HEK293T (cell line): ENCODE measurements around the gene ELMOD3.
"Not testable (repeated sequence)": the region's sequence is repeated elsewhere in the genome, so short reads cannot be mapped to it uniquely, and the experiment has no call there.

Experiments used
- CTCF ChIA-PET: fragments of 350-600 bp; formaldehyde crosslinking; extraction: SDS; loops from one replicate; lab custom pipeline; 2021; ENCODE audit warnings: antibody characterized with exemption, inconsistent platforms; lab: Yijun Ruan, JAX
- POLR2A ChIA-PET: fragments of 350-600 bp; formaldehyde crosslinking; extraction: SDS; loops from one replicate; lab custom pipeline; 2020; ENCODE audit warnings: antibody characterized with exemption, inconsistent platforms; lab: Yijun Ruan, JAX
- DNase-seq: peaks from one replicate; pipeline ENCODE4 v3.0.0; 2012; ENCODE audit warnings: mixed read lengths; ENCODE audit errors: extremely low spot score
- ARNT ChIP-seq: fragments of 450-650 bp; IDR thresholded peaks from 2 replicates; pipeline ENCODE4 v1.6.1; 2017; ENCODE audit warnings: mild to moderate bottlenecking
- BHLHE40 ChIP-seq: fragments of 450-650 bp; IDR thresholded peaks from 2 replicates; pipeline ENCODE4 v1.6.1; 2016; ENCODE audit warnings: mild to moderate bottlenecking, moderate library complexity, borderline replicate concordance
- CTBP1 ChIP-seq: fragments of 450-650 bp; IDR thresholded peaks from 2 replicates; pipeline ENCODE4 v1.6.1; 2016; ENCODE audit warnings: borderline replicate concordance
- ELF4 ChIP-seq: fragments of 450-650 bp; IDR thresholded peaks from 2 replicates; pipeline ENCODE4 v1.6.1; 2017; ENCODE audit warnings: antibody characterized with exemption
- FOXA1 ChIP-seq: fragments of 450-650 bp; IDR thresholded peaks from 2 replicates; pipeline ENCODE4 v1.6.1; 2016; ENCODE audit warnings: mild to moderate bottlenecking
- FOXK2 ChIP-seq: fragments of 450-650 bp; IDR thresholded peaks from 2 replicates; pipeline ENCODE4 v1.6.1; 2016; ENCODE audit warnings: mild to moderate bottlenecking
- FOXM1 ChIP-seq: fragments of 450-650 bp; IDR thresholded peaks from 2 replicates; pipeline ENCODE4 v1.6.1; 2017; ENCODE audit warnings: mild to moderate bottlenecking, borderline replicate concordance
- HDGF ChIP-seq: fragments of 450-650 bp; IDR thresholded peaks from 2 replicates; pipeline ENCODE4 v1.6.1; 2017; ENCODE audit warnings: antibody characterized with exemption, borderline replicate concordance
- L3MBTL2 ChIP-seq: fragments of 450-650 bp; conservative IDR thresholded peaks from 2 replicates; pipeline ENCODE4 v1.6.1; 2016; ENCODE audit warnings: mild to moderate bottlenecking
- LEF1 ChIP-seq: fragments of 450-650 bp; IDR thresholded peaks from 2 replicates; pipeline ENCODE4 v1.6.1; 2017; ENCODE audit warnings: mild to moderate bottlenecking, borderline replicate concordance
- NFRKB ChIP-seq: fragments of 450-650 bp; IDR thresholded peaks from 2 replicates; pipeline ENCODE4 v1.6.1; 2016; ENCODE audit warnings: mild to moderate bottlenecking, moderate library complexity
- PKNOX1 ChIP-seq: fragments of 450-650 bp; IDR thresholded peaks from 2 replicates; pipeline ENCODE4 v1.6.1; 2016
- SP1 ChIP-seq: fragments of 450-650 bp; IDR thresholded peaks from 2 replicates; pipeline ENCODE4 v1.6.1; 2017
- SUZ12 ChIP-seq: fragments of 450-650 bp; IDR thresholded peaks from 2 replicates; pipeline ENCODE4 v1.6.1; 2016; ENCODE audit warnings: mild to moderate bottlenecking
- TARDBP ChIP-seq: fragments of 450-650 bp; IDR thresholded peaks from 2 replicates; pipeline ENCODE4 v1.6.1; 2016
- ZNF384 ChIP-seq: fragments of 450-650 bp; IDR thresholded peaks from 2 replicates; pipeline ENCODE4 v1.6.1; 2016

The ELMOD3 gene

GRCh38 chr2:85347599-85347998, 7.0 kb upstream of the ELMOD3 start:
- ChIA-PET POLR2A (interaction anchor here (1.4 kb wide), 1 partner anchor 20 kb away, joined by 4 read pairs; the partner anchor contains the start of gene TGOLN2), CTCF (no interaction called here)
- no peak for TF ChIP-seq HDGF
- no peak for TF ChIP-seq SP1
- no peak for TF ChIP-seq ELF4
- no peak for TF ChIP-seq FOXM1
- no peak for TF ChIP-seq NFRKB
- TF ChIP-seq CTBP1, result no peak
- TF ChIP-seq L3MBTL2, result no peak
- TF ChIP-seq BHLHE40, result no peak
- no peak for TF ChIP-seq TARDBP
- no peak for TF ChIP-seq FOXK2
- TF ChIP-seq LEF1, result no peak
- no peak for TF ChIP-seq ARNT
- no peak for TF ChIP-seq PKNOX1
- no peak for TF ChIP-seq SUZ12
- no peak for TF ChIP-seq FOXA1
- no peak for TF ChIP-seq ZNF384
- DNase-seq, result no peak

GRCh38 chr2:85353876-85354285, 688 bp upstream of the ELMOD3 start:
- peak; percentile 19 for DNase-seq
- ChIA-PET CTCF (interaction anchor here (0.6 kb wide), 1 partner anchor 288 kb away, joined by 3 read pairs; no protein-coding TSS in a partner anchor), POLR2A (interaction anchor here (0.6 to 2.6 kb wide), 13 partner anchors 11 to 185 kb away, joined by 3 to 23 read pairs (median 5); partner anchors contain the start of genes MAT2A, SH2D6 and TGOLN2)
- TF ChIP-seq L3MBTL2, result peak; percentile 31; the same call in 1 of the 2 replicates
- TF ChIP-seq BHLHE40, result no peak

GRCh38 chr2:85355073-85355410, 473 bp downstream of the ELMOD3 start:
- TF ChIP-seq ZNF384 (no peak), CTBP1 (no peak), PKNOX1 (no peak), NFRKB (no peak), ELF4 (no peak), L3MBTL2 (no peak), SUZ12 (no peak), LEF1 (no peak), FOXK2 (no peak), ARNT (no peak), TARDBP (no peak), BHLHE40 (no peak), FOXM1 (no peak), SP1 (no peak), HDGF (no peak), FOXA1 (no peak)
- DNase-seq, result no peak
- ChIA-PET POLR2A (interaction anchor here (0.9 to 2.6 kb wide), 14 partner anchors 9 to 64 kb away, joined by 3 to 23 read pairs (median 5); partner anchors contain the start of genes SH2D6 and TGOLN2), CTCF (interaction anchor here (1.1 to 1.3 kb wide), 2 partner anchors 35 to 55 kb away, joined by 3 read pairs; no protein-coding TSS in a partner anchor)

DNA sequence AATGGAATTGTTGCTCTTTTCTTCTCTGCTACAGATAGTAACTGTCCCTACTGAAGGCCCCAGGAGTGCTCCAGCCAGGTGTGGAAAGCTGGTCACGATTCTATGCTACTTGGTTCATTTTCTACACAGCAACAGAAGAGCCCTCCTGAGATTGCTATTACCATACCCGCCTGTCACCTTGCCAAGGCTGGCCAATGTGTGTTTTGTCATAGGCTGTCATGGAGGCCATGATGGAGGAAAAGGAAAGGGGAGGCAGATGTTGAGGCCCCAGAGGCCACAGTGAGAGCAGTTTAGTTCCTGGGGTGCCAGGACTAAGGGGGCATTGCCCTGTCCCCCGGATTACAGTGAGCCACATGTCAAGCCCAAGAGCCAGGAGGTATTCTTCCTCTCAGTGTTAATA, 952 bp downstream of the ELMOD3 start:
- POLR2A ChIA-PET, result interaction anchor here (1.3 to 2.6 kb wide), 6 partner anchors 10 to 64 kb away, joined by 5 to 23 read pairs (median 11); partner anchors contain the start of genes SH2D6 and TGOLN2
- TF ChIP-seq LEF1 (no peak), SP1 (no peak), ELF4 (no peak), L3MBTL2 (no peak), SUZ12 (no peak), ARNT (no peak), FOXK2 (no peak), FOXM1 (no peak)
- CTCF ChIA-PET, result interaction anchor here (1.1 to 1.3 kb wide), 2 partner anchors 35 to 55 kb away, joined by 3 read pairs; no protein-coding TSS in a partner anchor
- no peak for DNase-seq

- no peak for DNase-seq
- CTCF ChIA-PET, result no interaction called here
- no peak for TF ChIP-seq FOXK2
- no peak for TF ChIP-seq SUZ12
- no peak for TF ChIP-seq L3MBTL2
- TF ChIP-seq ARNT, result no peak
- TF ChIP-seq SP1, result no peak
- TF ChIP-seq NFRKB, result no peak
- TF ChIP-seq LEF1, result no peak
- no peak for TF ChIP-seq PKNOX1
- TF ChIP-seq FOXM1, result no peak
- POLR2A ChIA-PET, result interaction anchor here (1.0 kb wide), 1 partner anchor 9 kb away, joined by 3 read pairs; no protein-coding TSS in a partner anchor
Observed at GRCh38 chr2:85356186-85356585, 1.6 kb downstream of the ELMOD3 start.

- POLR2A ChIA-PET, result interaction anchor here (1.0 kb wide), 1 partner anchor 62 kb away, joined by 3 read pairs; no protein-coding TSS in a partner anchor
- no peak for DNase-seq
- TF ChIP-seq LEF1, result no peak
- TF ChIP-seq SUZ12, result no peak
- TF ChIP-seq NFRKB, result no peak
- CTCF ChIA-PET, result no interaction called here
Observed at GRCh38 chr2:85357736-85358135, 3.2 kb downstream of the ELMOD3 start.

GRCh38 chr2:85362653-85363387, 8.3 kb downstream of the ELMOD3 start:
- CTCF ChIA-PET, DNase-seq, POLR2A ChIA-PET: not testable (repeated sequence)
